SK-N-SH (cell line): ENCODE measurements around the gene GZMA. TPM values are rescaled to one million over a fixed set of nuclear protein-coding genes. Genes with fewer than 3 reads are reported as not detected.

Experiments
- CTCF ChIA-PET: fragments of 300-600, 350-600 bp; formaldehyde crosslinking; extraction: SDS; loops from one replicate; lab custom pipeline; 2021; lab: Yijun Ruan, JAX
- POLR2A ChIA-PET: fragments of 350-600 bp; sonication (Branson Sonifier 250); formaldehyde crosslinking; extraction: SDS; loops from one replicate; lab custom pipeline; 2020; ENCODE audit warnings: antibody characterized with exemption, inconsistent platforms; lab: Yijun Ruan, JAX
- DNase-seq: peaks from one replicate; pipeline ENCODE4 v3.0.0; 2012
- H2AFZ ChIP-seq: fragments of 200-600 bp; sonication (generic); 2 replicates; pipeline ENCODE4 v1.8.1; 2016; ENCODE audit warnings: antibody characterized with exemption, mild to moderate bottlenecking, low read depth
- H3F3A ChIP-seq: fragments of 200-600 bp; sonication (generic); replicated peaks from 2 replicates; pipeline ENCODE3; 2016; ENCODE audit warnings: antibody characterized with exemption, mild to moderate bottlenecking; ENCODE audit not compliant: insufficient read depth
- H3K27ac ChIP-seq, 2 experiments: fragments of 200-500 bp in 1 of 2; fragments of 200-600 bp in 1 of 2; sonication (Bioruptor generic) in 1 of 2; sonication (generic), shearing (Covaris generic) in 1 of 2; 2 replicates each; pipeline versions ENCODE4 v1.5.1 to v1.6.1; 2014 to 2016; ENCODE audit warnings: low read depth in 2 of 2, inconsistent platforms in 1 of 2, low read length in 1 of 2, mild to moderate bottlenecking in 1 of 2, mixed read lengths in 1 of 2
- H3K27me3 ChIP-seq: fragments of 200-600 bp; sonication (generic), shearing (Covaris generic); 2 replicates; pipeline ENCODE4 v1.6.1; 2016; ENCODE audit warnings: mixed run types; ENCODE audit not compliant: insufficient read depth
- H3K36me3 ChIP-seq, 2 experiments: fragments of 200-500 bp in 1 of 2; fragments of 200-600 bp in 1 of 2; sonication (Bioruptor generic) in 1 of 2; sonication (generic) in 1 of 2; replicated peaks in 1 of 2; 2 replicates each; pipeline versions ENCODE3 to v1.5.1; 2014 to 2016; ENCODE audit warnings: low read length in 1 of 2, mild to moderate bottlenecking in 1 of 2; ENCODE audit not compliant: insufficient read depth in 2 of 2, control insufficient read depth in 1 of 2
- H3K4me1 ChIP-seq, 2 experiments: fragments of 200-500 bp in 1 of 2; fragments of 200-600 bp in 1 of 2; sonication (Bioruptor generic) in 1 of 2; sonication (generic), shearing (Covaris generic) in 1 of 2; 2 replicates each; pipeline versions ENCODE4 v1.5.1 to v1.6.1; 2014 to 2016; ENCODE audit warnings: low read depth in 1 of 2, low read length in 1 of 2, mixed run types in 1 of 2; ENCODE audit not compliant: insufficient read depth in 2 of 2, control insufficient read depth in 1 of 2
- H3K4me2 ChIP-seq: fragments of 200-600 bp; sonication (generic), shearing (Covaris generic); 2 replicates; pipeline ENCODE4 v1.6.1; 2017; ENCODE audit warnings: mixed run types
- H3K4me3 ChIP-seq, 2 experiments: fragments of 200-500 bp in 1 of 2; fragments of 200-600 bp in 1 of 2; sonication (Bioruptor generic) in 1 of 2; sonication (generic), shearing (Covaris generic) in 1 of 2; 2 replicates each; pipeline versions ENCODE4 v1.5.1 to v1.8.1; 2014 to 2016; ENCODE audit warnings: low read depth in 2 of 2, inconsistent platforms in 1 of 2, low read length in 1 of 2, mild to moderate bottlenecking in 1 of 2, mixed read lengths in 1 of 2, moderate library complexity in 1 of 2
- H3K79me2 ChIP-seq: fragments of 200-600 bp; sonication (generic); 2 replicates; pipeline ENCODE4 v1.8.1; 2017; ENCODE audit warnings: mild to moderate bottlenecking; ENCODE audit not compliant: insufficient read depth
- H3K9ac ChIP-seq: fragments of 200-600 bp; sonication (generic); 2 replicates; pipeline ENCODE4 v1.6.1; 2017; ENCODE audit warnings: mixed run types
- H3K9me2 ChIP-seq: fragments of 200-600 bp; sonication (generic); 2 replicates; pipeline ENCODE4 v1.6.1; 2017; ENCODE audit warnings: mixed run types
- H3K9me3 ChIP-seq: fragments of 200-600 bp; sonication (generic); 2 replicates; pipeline ENCODE4 v1.6.1; 2017; ENCODE audit warnings: mixed run types, mild to moderate bottlenecking, moderate library complexity
- H4K20me1 ChIP-seq: fragments of 200-600 bp; sonication (generic); 2 replicates; pipeline ENCODE4 v1.6.1; 2017; ENCODE audit warnings: mild to moderate bottlenecking, mixed run types; ENCODE audit not compliant: insufficient read depth
- CHD2 ChIP-seq: fragments of 150-350 bp; IDR thresholded peaks from 2 replicates; pipeline ENCODE4 v1.6.1; 2018; ENCODE audit warnings: low read length; ENCODE audit not compliant: partially characterized antibody
- ELF1 ChIP-seq: IDR thresholded peaks from 2 replicates; pipeline ENCODE4 v1.4.0; 2012
- EP300 ChIP-seq, 2 experiments: IDR thresholded peaks; 2 replicates each; pipeline versions ENCODE4 v1.4.0 to v1.6.1; 2012; ENCODE audit warnings: borderline replicate concordance in 1 of 2, low read depth in 1 of 2, low read length in 1 of 2
- FOXM1 ChIP-seq: IDR thresholded peaks from 2 replicates; pipeline ENCODE4 v1.4.0; 2012; ENCODE audit warnings: low read depth, mild to moderate bottlenecking
- GABPA ChIP-seq: IDR thresholded peaks from 2 replicates; pipeline ENCODE4 v1.4.0; 2012; ENCODE audit warnings: low read depth, mild to moderate bottlenecking
- GATA2 ChIP-seq: sonication (generic); formaldehyde crosslinking; IDR thresholded peaks from 2 replicates; pipeline ENCODE4 v1.5.0; 2020; ENCODE audit warnings: mild to moderate bottlenecking, missing genetic modification reagents
- IRF3 ChIP-seq: fragments of 150-350 bp; IDR thresholded peaks from 2 replicates; pipeline ENCODE4 v1.6.1; 2016; ENCODE audit warnings: mild to moderate bottlenecking, low read depth, low read length
- MEF2A ChIP-seq: IDR thresholded peaks from 2 replicates; pipeline ENCODE4 v1.4.0; 2012; ENCODE audit warnings: low read depth, borderline replicate concordance
- MXI1 ChIP-seq: IDR thresholded peaks from 2 replicates; pipeline ENCODE4 v1.6.1; 2012; ENCODE audit warnings: mild to moderate bottlenecking, low read depth, low read length, improper control_type of control experiment
- NFIC ChIP-seq: IDR thresholded peaks from 2 replicates; pipeline ENCODE4 v1.4.0; 2012; ENCODE audit warnings: borderline replicate concordance
- POLR2AphosphoS5 ChIP-seq: IDR thresholded peaks from 2 replicates; pipeline ENCODE4 v1.6.1; 2012; ENCODE audit warnings: low read depth, low read length
- RAD21 ChIP-seq: IDR thresholded peaks from 2 replicates; pipeline ENCODE4 v1.6.1; 2012; ENCODE audit warnings: mild to moderate bottlenecking, low read length
- RFX5 ChIP-seq: IDR thresholded peaks from 2 replicates; pipeline ENCODE4 v1.6.1; 2012; ENCODE audit warnings: mild to moderate bottlenecking, improper control_type of control experiment, low read length
- SIN3A ChIP-seq: IDR thresholded peaks from 2 replicates; pipeline ENCODE4 v1.6.1; 2012; ENCODE audit warnings: low read depth, mild to moderate bottlenecking, low read length, moderate library complexity, borderline replicate concordance
- TAF1 ChIP-seq: IDR thresholded peaks from 2 replicates; pipeline ENCODE4 v1.6.1; 2012; ENCODE audit warnings: low read depth, mild to moderate bottlenecking, low read length, moderate library complexity, borderline replicate concordance
- TCF12 ChIP-seq: IDR thresholded peaks from 2 replicates; pipeline ENCODE4 v1.4.0; 2012
- TEAD4 ChIP-seq: IDR thresholded peaks from 2 replicates; pipeline ENCODE4 v1.4.0; 2012; ENCODE audit warnings: mild to moderate bottlenecking, borderline replicate concordance; ENCODE audit not compliant: insufficient read depth
- USF1 ChIP-seq: IDR thresholded peaks from 2 replicates; pipeline ENCODE4 v1.4.0; 2012; ENCODE audit warnings: low read depth, borderline replicate concordance
- USF2 ChIP-seq: fragments of 150-350 bp; IDR thresholded peaks from 2 replicates; pipeline ENCODE4 v1.6.1; 2017; ENCODE audit warnings: antibody characterized with exemption, low read length, low read depth, borderline replicate concordance
- ZBTB33 ChIP-seq: IDR thresholded peaks from 2 replicates; pipeline ENCODE4 v1.4.0; 2012; ENCODE audit warnings: low read depth, borderline replicate concordance
- WGBS: methylation state at CpG from one replicate; pipeline ENCODE4 v1.1.6; 2017; ENCODE audit warnings: low lambda C conversion rate; 5-methylcytosine and 5-hydroxymethylcytosine counted together
- polyA plus RNA-seq, 3 experiments: library from polyadenylated mRNA; depleted of rRNA; stranded (reverse); fragments of >200 nt; gene quantifications; 2 replicates each; pipeline ENCODE4 v1.2.3, GENCODE V29; 2012

The GZMA gene
- polyA plus RNA-seq, 1 of the 3 experiments (the other 2 are of a cell fraction) = 0.07 TPM

- WGBS = 39% methylated on average over 9 of the region's 9 CpGs
- Histone ChIP-seq H3F3A (peaks cover 11% of the 10 kb centered on the region), H3K36me3 (no peaks in the 10 kb centered on the region), H3K4me3 (no peak overlapping the region), H3K9me2 (no peaks in the 10 kb centered on the region), H3K4me2 (no peak overlapping the region), H3K9me3 (no peaks in the 10 kb centered on the region), H3K79me2 (no peaks in the 10 kb centered on the region), H3K27ac (peak overlapping the region in 1 of 2 experiments; percentile 72; a peak in 2 of 4 replicates), H3K9ac (no peak overlapping the region), H4K20me1 (no peaks in the 10 kb centered on the region), H3K4me1 (no peaks in the 10 kb centered on the region), H3K27me3 (no peaks in the 10 kb centered on the region), H2AFZ (0 out of 2 replicates have a peak overlapping the region, but pooled peaks have one; percentile 17)
- TF ChIP-seq EP300 (IDR thresholded peaks at IDR 0.05; ENCODE audit: borderline replicate concordance in 1 of 2, low read depth in 1 of 2, low read length in 1 of 2) (no peak), TEAD4 (no peak)
- CTCF ChIA-PET = interaction anchor here (2.3 kb wide), 1 partner anchor 118 kb away, joined by 5 read pairs; no protein-coding TSS in a partner anchor
- POLR2A ChIA-PET = no interaction called here
- no peak for DNase-seq
Observed at GRCh38 chr5:55062039-55062779, 40.2 kb upstream of the GZMA start.

- no peaks in the 10 kb centered on the region for H3K9me3 ChIP-seq
- H3K4me2 ChIP-seq = peak overlapping the region; percentile 7; the same call in 1 of the 2 replicates
- H3K79me2 ChIP-seq = no peaks in the 10 kb centered on the region
- WGBS = 4% methylated on average over 5 of the region's 5 CpGs
- no peaks in the 10 kb centered on the region for H3K36me3 ChIP-seq
- no peak overlapping the region for H3K4me3 ChIP-seq
- H3F3A ChIP-seq = peaks cover 11% of the 10 kb centered on the region
- H3K9me2 ChIP-seq = no peaks in the 10 kb centered on the region
- no peaks in the 10 kb centered on the region for H3K27me3 ChIP-seq
- DNase-seq = no peak
- H3K9ac ChIP-seq = no peak overlapping the region; the same call in 1 of the 2 replicates
- POLR2A ChIA-PET = no interaction called here
- peak overlapping the region; percentile 39 to 72; a peak in 3 of 4 replicates for H3K27ac ChIP-seq
- no peaks in the 10 kb centered on the region for H3K4me1 ChIP-seq
- peak overlapping the region; percentile 17; the same call in 1 of the 2 replicates for H2AFZ ChIP-seq
- CTCF ChIA-PET = no interaction called here
- H4K20me1 ChIP-seq = no peaks in the 10 kb centered on the region
- TF ChIP-seq USF1 (no peak), RAD21 (no peak), TCF12 (peak; percentile 70), USF2 (no peak), RFX5 (no peak), SIN3A (no peak), IRF3 (no peak), ELF1 (no peak), MEF2A (no peak), ZBTB33 (no peak), EP300 (IDR thresholded peaks at IDR 0.05; ENCODE audit: borderline replicate concordance in 1 of 2, low read depth in 1 of 2, low read length in 1 of 2) (0 out of 4 replicates have a peak, but pooled peaks have one; percentile 18 to 32), GABPA (no peak), GATA2 (CRISPR knock-in tag) (no peak), FOXM1 (no peak), CHD2 (no peak), NFIC (peak; percentile 35; the same call in 1 of the 2 replicates), TAF1 (no peak), POLR2AphosphoS5 (no peak), MXI1 (no peak)
Observed at GRCh38 chr5:55063220-55063863, 39.1 kb upstream of the GZMA start.
